ENCODE measurements around the gene AP1S1. TPM values are rescaled to one million over a fixed set of nuclear protein-coding genes. Genes with fewer than 3 reads are reported as not detected.

Gene AP1S1
- total and polyA plus RNA-seq, 9 of the 15 experiments (the other 6 are each of a cell fraction or from before 2014, with no cell fraction given): 4.4 to 149 (median 89.4) TPM

DNA sequence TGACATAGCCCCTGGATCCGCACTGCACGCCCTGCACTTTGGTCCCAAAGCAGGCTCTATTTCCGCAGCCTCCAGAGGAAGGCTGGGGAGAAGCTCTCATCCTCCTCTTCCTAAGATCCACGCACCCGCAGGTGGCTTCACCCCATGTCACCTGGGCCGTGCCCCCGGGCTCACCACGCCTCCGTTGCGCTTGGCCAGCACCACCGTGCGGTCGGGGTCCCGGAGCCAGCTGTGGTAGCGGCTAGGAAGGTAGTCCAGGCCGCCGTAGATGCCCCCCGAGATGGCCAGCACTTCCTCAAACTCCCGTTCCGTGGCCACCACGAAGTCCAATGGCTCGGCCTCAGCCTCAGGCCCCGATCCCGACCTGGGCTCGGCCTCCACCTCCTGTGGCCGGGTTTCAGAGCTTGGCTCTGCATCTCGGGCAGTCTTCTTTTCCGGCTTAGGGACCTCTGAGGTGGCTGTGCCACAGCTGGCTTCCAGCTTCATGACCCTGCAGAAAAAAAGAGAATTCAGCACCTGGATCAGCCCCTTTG is 20.1 kb downstream of the AP1S1 start:
- BruUV-seq (replicated peaks): TSS peak; percentile 100
- peak overlapping the region; percentile 57; the same call in 1 of the 2 replicates for H3K4me2 ChIP-seq (ENCODE audit: insufficient read depth, low read length)
- H3K27ac ChIP-seq (ENCODE audit: extremely low read depth, low read depth, low read length): no peak overlapping the region
- no peaks in the 10 kb centered on the region for H3K36me3 ChIP-seq (ENCODE audit: control insufficient read depth, insufficient read depth, low read length)
- in situ Hi-C loops (cut with MboI): no loop called here
- POLR2A ChIA-PET: interaction anchor here (0.6 to 1.0 kb wide), 9 partner anchors 8 to 730 kb away, joined by 3 to 5 read pairs (median 4); partner anchors contain the start of gene VGF
- H3K4me1 ChIP-seq (replicated peaks in 1 of 2; ENCODE audit: control insufficient read depth in 2 of 2, insufficient read depth in 2 of 2, low read length in 2 of 2): peaks cover 11 to 40% of the 10 kb centered on the region in 2 experiments
- CTCF ChIA-PET (ENCODE audit: low intra/inter-chr PET ratio): no interaction called here
- peaks cover 39 to 49% of the 10 kb centered on the region in 2 experiments; a peak in 4 of 5 replicates for H3K27me3 ChIP-seq (ENCODE audit: control insufficient read depth in 2 of 2, insufficient read depth in 2 of 2, low read length in 2 of 2)
- peak overlapping the region; percentile 92 for H2AFZ ChIP-seq (ENCODE audit: low read depth, low read length)
- WGBS (ENCODE audit: insufficient coverage, low coverage, missing lambda C conversion rate): 55% methylated on average over 27 of the region's 28 CpGs
- H3K9me1 ChIP-seq (ENCODE audit: control insufficient read depth, insufficient read depth, low read length): peaks cover 1% of the 10 kb centered on the region
- intact Hi-C loops (cut with micrococcal nuclease): no loop called here
- peaks cover 12% of the 10 kb centered on the region for H4K20me1 ChIP-seq (replicated peaks; ENCODE audit: control insufficient read depth, insufficient read depth, low read length)
- peak; percentile 32 for ATAC-seq
- H3K9ac ChIP-seq (ENCODE audit: insufficient read depth in 1 of 2, low read depth in 2 of 2, low read length in 2 of 2): peak overlapping the region in 1 of 2 experiments; percentile 84; a peak in 1 of 4 replicates
- no peaks in the 10 kb centered on the region for H3K79me2 ChIP-seq (ENCODE audit: control insufficient read depth, insufficient read depth, low read length)
- DNase-seq (ENCODE audit: extremely low read depth in 1 of 4, low spot score in 3 of 4): peak in 1 of 4 experiments; percentile 42
- H3K4me3 ChIP-seq: no peak overlapping the region
- no peak for FAIRE-seq
- H3K9me3 ChIP-seq (replicated peaks; ENCODE audit: control insufficient read depth, insufficient read depth, low read depth, low read length): no peaks in the 10 kb centered on the region
- TF ChIP-seq CBFB (CRISPR knock-in tag; IDR thresholded peaks at IDR 0.05): 0 out of 2 replicates have a peak, but pooled peaks have one; percentile 21
- TF ChIP-seq E2F3 (CRISPR knock-in tag; IDR thresholded peaks at IDR 0.05): no peak
- TF ChIP-seq, protein P1, sequence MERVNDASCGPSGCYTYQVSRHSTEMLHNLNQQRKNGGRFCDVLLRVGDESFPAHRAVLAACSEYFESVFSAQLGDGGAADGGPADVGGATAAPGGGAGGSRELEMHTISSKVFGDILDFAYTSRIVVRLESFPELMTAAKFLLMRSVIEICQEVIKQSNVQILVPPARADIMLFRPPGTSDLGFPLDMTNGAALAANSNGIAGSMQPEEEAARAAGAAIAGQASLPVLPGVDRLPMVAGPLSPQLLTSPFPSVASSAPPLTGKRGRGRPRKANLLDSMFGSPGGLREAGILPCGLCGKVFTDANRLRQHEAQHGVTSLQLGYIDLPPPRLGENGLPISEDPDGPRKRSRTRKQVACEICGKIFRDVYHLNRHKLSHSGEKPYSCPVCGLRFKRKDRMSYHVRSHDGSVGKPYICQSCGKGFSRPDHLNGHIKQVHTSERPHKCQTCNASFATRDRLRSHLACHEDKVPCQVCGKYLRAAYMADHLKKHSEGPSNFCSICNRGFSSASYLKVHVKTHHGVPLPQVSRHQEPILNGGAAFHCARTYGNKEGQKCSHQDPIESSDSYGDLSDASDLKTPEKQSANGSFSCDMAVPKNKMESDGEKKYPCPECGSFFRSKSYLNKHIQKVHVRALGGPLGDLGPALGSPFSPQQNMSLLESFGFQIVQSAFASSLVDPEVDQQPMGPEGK (CRISPR knock-in tag; IDR thresholded peaks at IDR 0.05; ENCODE audit: borderline replicate concordance): no peak
- TF ChIP-seq, protein P2, sequence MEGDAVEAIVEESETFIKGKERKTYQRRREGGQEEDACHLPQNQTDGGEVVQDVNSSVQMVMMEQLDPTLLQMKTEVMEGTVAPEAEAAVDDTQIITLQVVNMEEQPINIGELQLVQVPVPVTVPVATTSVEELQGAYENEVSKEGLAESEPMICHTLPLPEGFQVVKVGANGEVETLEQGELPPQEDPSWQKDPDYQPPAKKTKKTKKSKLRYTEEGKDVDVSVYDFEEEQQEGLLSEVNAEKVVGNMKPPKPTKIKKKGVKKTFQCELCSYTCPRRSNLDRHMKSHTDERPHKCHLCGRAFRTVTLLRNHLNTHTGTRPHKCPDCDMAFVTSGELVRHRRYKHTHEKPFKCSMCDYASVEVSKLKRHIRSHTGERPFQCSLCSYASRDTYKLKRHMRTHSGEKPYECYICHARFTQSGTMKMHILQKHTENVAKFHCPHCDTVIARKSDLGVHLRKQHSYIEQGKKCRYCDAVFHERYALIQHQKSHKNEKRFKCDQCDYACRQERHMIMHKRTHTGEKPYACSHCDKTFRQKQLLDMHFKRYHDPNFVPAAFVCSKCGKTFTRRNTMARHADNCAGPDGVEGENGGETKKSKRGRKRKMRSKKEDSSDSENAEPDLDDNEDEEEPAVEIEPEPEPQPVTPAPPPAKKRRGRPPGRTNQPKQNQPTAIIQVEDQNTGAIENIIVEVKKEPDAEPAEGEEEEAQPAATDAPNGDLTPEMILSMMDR (IDR thresholded peaks at IDR 0.05 in 2 of 3, conservative IDR thresholded peaks at IDR 0.05 in 1 of 3; ENCODE audit: insufficient read depth in 2 of 3, low read depth in 1 of 3, low read length in 3 of 3): no peak
- TF ChIP-seq BACH1 (tag; IDR thresholded peaks at IDR 0.05): no peak
- TF ChIP-seq, protein P3, sequence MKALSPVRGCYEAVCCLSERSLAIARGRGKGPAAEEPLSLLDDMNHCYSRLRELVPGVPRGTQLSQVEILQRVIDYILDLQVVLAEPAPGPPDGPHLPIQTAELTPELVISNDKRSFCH (CRISPR knock-in tag; IDR thresholded peaks at IDR 0.05): no peak
- TF ChIP-seq, protein P3 (tag; IDR thresholded peaks at IDR 0.05): no peak
- TF ChIP-seq LEF1 (IDR thresholded peaks at IDR 0.05): no peak
- no peak for TF ChIP-seq SLC30A9 (CRISPR knock-in tag; IDR thresholded peaks at IDR 0.05)
- TF ChIP-seq, protein P4, sequence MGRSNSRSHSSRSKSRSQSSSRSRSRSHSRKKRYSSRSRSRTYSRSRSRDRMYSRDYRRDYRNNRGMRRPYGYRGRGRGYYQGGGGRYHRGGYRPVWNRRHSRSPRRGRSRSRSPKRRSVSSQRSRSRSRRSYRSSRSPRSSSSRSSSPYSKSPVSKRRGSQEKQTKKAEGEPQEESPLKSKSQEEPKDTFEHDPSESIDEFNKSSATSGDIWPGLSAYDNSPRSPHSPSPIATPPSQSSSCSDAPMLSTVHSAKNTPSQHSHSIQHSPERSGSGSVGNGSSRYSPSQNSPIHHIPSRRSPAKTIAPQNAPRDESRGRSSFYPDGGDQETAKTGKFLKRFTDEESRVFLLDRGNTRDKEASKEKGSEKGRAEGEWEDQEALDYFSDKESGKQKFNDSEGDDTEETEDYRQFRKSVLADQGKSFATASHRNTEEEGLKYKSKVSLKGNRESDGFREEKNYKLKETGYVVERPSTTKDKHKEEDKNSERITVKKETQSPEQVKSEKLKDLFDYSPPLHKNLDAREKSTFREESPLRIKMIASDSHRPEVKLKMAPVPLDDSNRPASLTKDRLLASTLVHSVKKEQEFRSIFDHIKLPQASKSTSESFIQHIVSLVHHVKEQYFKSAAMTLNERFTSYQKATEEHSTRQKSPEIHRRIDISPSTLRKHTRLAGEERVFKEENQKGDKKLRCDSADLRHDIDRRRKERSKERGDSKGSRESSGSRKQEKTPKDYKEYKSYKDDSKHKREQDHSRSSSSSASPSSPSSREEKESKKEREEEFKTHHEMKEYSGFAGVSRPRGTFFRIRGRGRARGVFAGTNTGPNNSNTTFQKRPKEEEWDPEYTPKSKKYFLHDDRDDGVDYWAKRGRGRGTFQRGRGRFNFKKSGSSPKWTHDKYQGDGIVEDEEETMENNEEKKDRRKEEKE (IDR thresholded peaks at IDR 0.05; ENCODE audit: borderline replicate concordance in 1 of 2, control insufficient read depth in 1 of 2, low read depth in 2 of 2, low read length in 1 of 2): 0 out of 4 replicates have a peak, but pooled peaks of 1 of the 2 experiments have one; percentile 21
- TF ChIP-seq, protein P5, sequence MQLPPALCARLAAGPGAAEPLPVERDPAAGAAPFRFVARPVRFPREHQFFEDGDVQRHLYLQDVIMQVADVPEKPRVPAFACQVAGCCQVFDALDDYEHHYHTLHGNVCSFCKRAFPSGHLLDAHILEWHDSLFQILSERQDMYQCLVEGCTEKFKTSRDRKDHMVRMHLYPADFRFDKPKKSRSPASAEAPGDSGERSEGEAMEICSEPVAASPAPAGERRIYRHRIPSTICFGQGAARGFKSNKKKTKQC (CRISPR knock-in tag; IDR thresholded peaks at IDR 0.05): no peak
- no peak for TF ChIP-seq SUPT5H (IDR thresholded peaks at IDR 0.05)
- TF ChIP-seq ZC3H11A (IDR thresholded peaks at IDR 0.05; ENCODE audit: low read depth, low read length): no peak
